Stimulated activated CD4-positive, alpha-beta T cell treated with anti-CD3 and anti-CD28 coated beads, TNF-alpha, amount 100 ng/mL, for 4 hours (primary cell): Measurements from ENCODE around the gene SSBP1.
"Not testable (repeated sequence)": the region's sequence is repeated elsewhere in the genome, so short reads cannot be mapped to it uniquely, and the experiment has no call there.

Source experiments
- DNase-seq, 3 experiments: peaks; one replicate each; pipeline ENCODE4 v3.0.0-alpha.2; 2020; ENCODE audit warnings: low read depth in 3 of 3

The SSBP1 gene

GRCh38 chr7:141709318-141709717 is 28.8 kb upstream of the SSBP1 start:
- no peak for DNase-seq

GRCh38 chr7:141709749-141710148 is 28.4 kb upstream of the SSBP1 start:
- DNase-seq, result no peak

GRCh38 chr7:141710301-141710700 is 27.9 kb upstream of the SSBP1 start:
- DNase-seq, result no peak

GRCh38 chr7:141712603-141713255 is 25.4 kb upstream of the SSBP1 start:
- DNase-seq, result no peak

- DNase-seq, result no peak
Measured at GRCh38 chr7:141713890-141714289, 24.3 kb upstream of the SSBP1 start.

GRCh38 chr7:141714571-141714970 is 23.6 kb upstream of the SSBP1 start:
- DNase-seq, result no peak

GRCh38 chr7:141715018-141715417 is 23.1 kb upstream of the SSBP1 start:
- DNase-seq, result no peak

- DNase-seq, result no peak
Measured at GRCh38 chr7:141715794-141716689, 22.1 kb upstream of the SSBP1 start.

- no peak for DNase-seq
Measured at GRCh38 chr7:141717450-141717849, 20.7 kb upstream of the SSBP1 start.

- DNase-seq, result no peak
Measured at GRCh38 chr7:141722529-141722928, 15.6 kb upstream of the SSBP1 start.

- no peak for DNase-seq
Measured at GRCh38 chr7:141729020-141729419, 9.1 kb upstream of the SSBP1 start.

GRCh38 chr7:141731476-141732149 is 6.5 kb upstream of the SSBP1 start:
- DNase-seq, result no peak

- DNase-seq, result no peak
Measured at GRCh38 chr7:141737118-141737835, 881 bp upstream of the SSBP1 start.

- no peak for DNase-seq
Measured at GRCh38 chr7:141738592-141739013, 445 bp downstream of the SSBP1 start.

GRCh38 chr7:141739250-141739649 is 1.1 kb downstream of the SSBP1 start:
- DNase-seq, result no peak

- DNase-seq, result no peak
Measured at GRCh38 chr7:141742229-141742628, 4.1 kb downstream of the SSBP1 start.

GRCh38 chr7:141744131-141744530 is 6.0 kb downstream of the SSBP1 start:
- no peak for DNase-seq

GRCh38 chr7:141748396-141748795 is 10.2 kb downstream of the SSBP1 start:
- no peak for DNase-seq

- not testable (repeated sequence) for DNase-seq
Measured at GRCh38 chr7:141751904-141752303, 13.7 kb downstream of the SSBP1 start.

- no peak for DNase-seq
Measured at GRCh38 chr7:141752634-141753033, 14.5 kb downstream of the SSBP1 start.

- no peak for DNase-seq
Measured at GRCh38 chr7:141754939-141755338, 16.8 kb downstream of the SSBP1 start.

- DNase-seq, result no peak
Measured at GRCh38 chr7:141763797-141764196, 25.6 kb downstream of the SSBP1 start, which contains the start of gene TAS2R3. TSS of gene TAS2R3 (plus strand) at chr7:141764097. CDS start at chr7:141764159, 62 bp downstream.
